ENCODE results near the gene LUM.

LUM gene

GRCh38 chr12:91143206-91143605 is 31.9 kb upstream of the LUM start:
- Histone ChIP-seq H3K79me2 (ENCODE audit: control insufficient read depth, insufficient read depth, low read length) (no peaks in the 10 kb centered on the region), H4K5ac (ENCODE audit: low read length) (no peak overlapping the region), H3K4ac (ENCODE audit: low read depth, low read length) (no peak overlapping the region), H3K56ac (ENCODE audit: low read length) (no peak overlapping the region), H2BK120ac (ENCODE audit: low read depth, low read length) (no peak overlapping the region), H3K23ac (ENCODE audit: low read length) (no peak overlapping the region), H2BK5ac (ENCODE audit: low read length) (no peak overlapping the region), H3K4me3 (ENCODE audit: low read length) (no peak overlapping the region), H2BK15ac (replicated peaks; ENCODE audit: low read depth) (no peak overlapping the region), H3K36me3 (ENCODE audit: control insufficient read depth, insufficient read depth, low read length) (no peaks in the 10 kb centered on the region), H3K27me3 (ENCODE audit: insufficient read depth, low read length, poor library complexity) (no peaks in the 10 kb centered on the region), H3K4me2 (ENCODE audit: low read length) (no peak overlapping the region), H3K27ac (ENCODE audit: low read depth, low read length) (no peak overlapping the region), H4K8ac (ENCODE audit: low read depth, low read length) (no peak overlapping the region), H2AK5ac (ENCODE audit: low read length) (no peak overlapping the region), H3K18ac (ENCODE audit: low read length) (no peak overlapping the region), H3K9ac (ENCODE audit: low read length) (no peak overlapping the region), H3K79me1 (ENCODE audit: low read length) (no peaks in the 10 kb centered on the region), H3K4me1 (ENCODE audit: control insufficient read depth, low read depth, low read length) (peaks cover 1% of the 10 kb centered on the region)
- no peak for DNase-seq
- no CpG with 5 or more reads among the region's 3 CpGs for WGBS (ENCODE audit: extremely low coverage, insufficient coverage, low lambda C conversion rate)

DNA sequence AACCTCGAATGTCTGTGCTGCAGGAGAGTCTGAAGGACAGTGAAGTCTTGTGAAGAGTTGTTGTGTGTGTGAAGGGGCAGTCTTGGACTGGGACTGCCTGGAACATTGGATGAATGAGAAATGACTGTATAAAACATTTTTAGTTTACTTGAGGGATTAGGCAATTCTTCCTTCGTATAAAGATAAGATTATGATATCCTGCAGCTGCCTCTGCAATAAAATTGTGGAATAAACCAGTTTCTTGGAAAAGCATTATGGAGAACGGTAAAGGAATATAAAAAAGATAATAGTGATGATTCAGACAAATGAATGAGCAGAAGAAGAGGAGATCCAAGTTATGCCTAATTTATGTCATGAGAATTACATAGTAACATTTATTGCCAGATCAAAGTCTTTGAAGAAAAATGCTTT is 30.9 kb upstream of the LUM start:
- Histone ChIP-seq H3K79me1 (ENCODE audit: low read length) (no peaks in the 10 kb centered on the region), H2AK5ac (ENCODE audit: low read length) (no peak overlapping the region), H3K56ac (ENCODE audit: low read length) (no peak overlapping the region), H3K79me2 (ENCODE audit: control insufficient read depth, insufficient read depth, low read length) (no peaks in the 10 kb centered on the region), H3K27me3 (ENCODE audit: insufficient read depth, low read length, poor library complexity) (no peaks in the 10 kb centered on the region), H3K9ac (ENCODE audit: low read length) (no peak overlapping the region), H3K36me3 (ENCODE audit: control insufficient read depth, insufficient read depth, low read length) (no peaks in the 10 kb centered on the region), H3K4me2 (ENCODE audit: low read length) (no peak overlapping the region), H2BK120ac (ENCODE audit: low read depth, low read length) (no peak overlapping the region), H2BK5ac (ENCODE audit: low read length) (no peak overlapping the region), H3K18ac (ENCODE audit: low read length) (no peak overlapping the region), H3K27ac (ENCODE audit: low read depth, low read length) (no peak overlapping the region), H3K4me3 (ENCODE audit: low read length) (no peak overlapping the region), H4K5ac (ENCODE audit: low read length) (no peak overlapping the region), H3K4me1 (ENCODE audit: control insufficient read depth, low read depth, low read length) (peaks cover 1% of the 10 kb centered on the region), H3K4ac (ENCODE audit: low read depth, low read length) (no peak overlapping the region), H4K8ac (ENCODE audit: low read depth, low read length) (no peak overlapping the region), H3K23ac (ENCODE audit: low read length) (no peak overlapping the region), H2BK15ac (replicated peaks; ENCODE audit: low read depth) (no peak overlapping the region)
- no peak for DNase-seq
- WGBS (ENCODE audit: extremely low coverage, insufficient coverage, low lambda C conversion rate), result no CpG with 5 or more reads among the region's 3 CpGs

DNA sequence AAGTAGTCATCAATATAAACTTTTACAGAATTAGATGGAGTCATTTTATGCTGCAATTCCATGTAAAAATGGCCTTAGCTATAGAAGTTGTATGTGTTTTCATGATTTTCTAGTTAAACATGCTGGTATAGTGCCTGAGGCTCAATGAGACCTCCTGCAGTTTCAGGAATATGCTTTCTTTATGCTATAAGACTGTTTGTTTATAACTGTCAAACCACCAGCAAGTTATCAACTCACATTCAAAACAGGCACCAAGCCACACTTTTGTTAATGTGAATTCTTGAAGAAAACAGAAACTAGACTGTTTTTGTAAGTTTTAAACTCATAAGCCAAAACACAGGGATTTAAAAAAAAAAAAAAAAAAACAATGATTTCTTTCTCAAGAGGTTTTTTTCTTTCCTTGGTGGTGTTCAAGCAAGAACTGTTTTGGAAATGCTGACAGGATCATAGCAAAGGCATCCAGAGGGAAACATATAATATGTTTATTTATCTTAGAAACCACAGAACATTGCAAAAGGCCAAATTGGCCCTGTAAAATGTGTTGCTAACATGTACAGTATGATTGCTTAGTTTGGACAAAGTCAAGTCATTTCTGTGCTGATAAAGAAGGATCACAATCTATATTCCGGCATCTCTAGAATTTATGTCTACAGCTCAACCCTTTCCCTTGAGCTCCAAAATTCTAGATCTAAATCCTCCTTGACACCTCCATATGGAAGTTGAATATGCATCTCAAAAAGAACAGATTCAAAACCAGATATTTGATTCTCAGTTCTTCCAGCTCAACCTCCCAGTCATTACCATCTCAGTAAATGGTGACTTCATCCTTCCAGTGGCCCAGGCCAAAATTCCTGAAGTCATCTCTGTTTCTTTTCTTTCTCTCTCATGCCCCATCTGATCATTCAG is 29.0 kb upstream of the LUM start:
- H2BK15ac ChIP-seq (replicated peaks; ENCODE audit: low read depth), result no peak overlapping the region
- H2BK5ac ChIP-seq (ENCODE audit: low read length), result no peak overlapping the region
- H3K4me2 ChIP-seq (ENCODE audit: low read length), result no peak overlapping the region
- H3K79me2 ChIP-seq (ENCODE audit: control insufficient read depth, insufficient read depth, low read length), result no peaks in the 10 kb centered on the region
- H3K36me3 ChIP-seq (ENCODE audit: control insufficient read depth, insufficient read depth, low read length), result no peaks in the 10 kb centered on the region
- H3K27me3 ChIP-seq (ENCODE audit: insufficient read depth, low read length, poor library complexity), result no peaks in the 10 kb centered on the region
- H3K56ac ChIP-seq (ENCODE audit: low read length), result no peak overlapping the region
- no peak overlapping the region for H3K23ac ChIP-seq (ENCODE audit: low read length)
- H4K5ac ChIP-seq (ENCODE audit: low read length), result no peak overlapping the region
- H4K8ac ChIP-seq (ENCODE audit: low read depth, low read length), result no peak overlapping the region
- H3K9ac ChIP-seq (ENCODE audit: low read length), result no peak overlapping the region
- no peak overlapping the region for H3K4ac ChIP-seq (ENCODE audit: low read depth, low read length)
- no peak for DNase-seq
- no peak overlapping the region for H3K18ac ChIP-seq (ENCODE audit: low read length)
- no CpG with 5 or more reads among the region's 1 CpG for WGBS (ENCODE audit: extremely low coverage, insufficient coverage, low lambda C conversion rate)
- peaks cover 1% of the 10 kb centered on the region for H3K4me1 ChIP-seq (ENCODE audit: control insufficient read depth, low read depth, low read length)
- no peak overlapping the region for H2BK120ac ChIP-seq (ENCODE audit: low read depth, low read length)
- H3K79me1 ChIP-seq (ENCODE audit: low read length), result no peaks in the 10 kb centered on the region
- no peak overlapping the region for H3K4me3 ChIP-seq (ENCODE audit: low read length)
- H3K27ac ChIP-seq (ENCODE audit: low read depth, low read length), result no peak overlapping the region
- no peak overlapping the region for H2AK5ac ChIP-seq (ENCODE audit: low read length)

DNA sequence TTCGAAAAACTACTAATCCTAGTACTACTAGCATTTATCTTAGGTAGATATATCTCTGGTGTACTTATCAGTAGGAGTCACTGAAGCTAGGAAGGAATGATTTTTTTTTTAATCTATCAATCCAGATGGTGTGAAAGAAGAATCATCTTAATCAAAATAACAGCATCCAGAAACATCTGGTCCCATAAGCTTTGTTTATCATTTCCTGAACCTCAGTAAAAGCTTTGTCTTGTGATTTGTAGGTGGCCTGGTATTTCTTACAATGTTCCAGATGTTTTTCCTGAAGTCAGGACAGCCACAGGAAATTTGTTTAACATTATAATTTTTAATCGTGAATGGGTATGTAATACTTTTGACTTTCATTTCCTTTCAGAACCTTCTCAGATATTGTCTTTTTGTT is 28.0 kb upstream of the LUM start:
- H3K18ac ChIP-seq (ENCODE audit: low read length), result no peak overlapping the region
- no peak overlapping the region for H4K5ac ChIP-seq (ENCODE audit: low read length)
- peak; percentile 38 for DNase-seq
- no peaks in the 10 kb centered on the region for H3K36me3 ChIP-seq (ENCODE audit: control insufficient read depth, insufficient read depth, low read length)
- H3K4ac ChIP-seq (ENCODE audit: low read depth, low read length), result no peak overlapping the region
- no peaks in the 10 kb centered on the region for H3K27me3 ChIP-seq (ENCODE audit: insufficient read depth, low read length, poor library complexity)
- no peak overlapping the region for H2AK5ac ChIP-seq (ENCODE audit: low read length)
- H2BK120ac ChIP-seq (ENCODE audit: low read depth, low read length), result no peak overlapping the region
- no peak overlapping the region for H2BK15ac ChIP-seq (replicated peaks; ENCODE audit: low read depth)
- H3K79me1 ChIP-seq (ENCODE audit: low read length), result no peaks in the 10 kb centered on the region
- no peak overlapping the region for H3K4me3 ChIP-seq (ENCODE audit: low read length)
- H3K23ac ChIP-seq (ENCODE audit: low read length), result no peak overlapping the region
- H4K8ac ChIP-seq (ENCODE audit: low read depth, low read length), result no peak overlapping the region
- H3K79me2 ChIP-seq (ENCODE audit: control insufficient read depth, insufficient read depth, low read length), result no peaks in the 10 kb centered on the region
- no peak overlapping the region for H3K9ac ChIP-seq (ENCODE audit: low read length)
- H2BK5ac ChIP-seq (ENCODE audit: low read length), result no peak overlapping the region
- H3K4me2 ChIP-seq (ENCODE audit: low read length), result no peak overlapping the region
- no CpG with 5 or more reads among the region's 2 CpGs for WGBS (ENCODE audit: extremely low coverage, insufficient coverage, low lambda C conversion rate)
- H3K4me1 ChIP-seq (ENCODE audit: control insufficient read depth, low read depth, low read length), result peaks cover 1% of the 10 kb centered on the region
- no peak overlapping the region for H3K27ac ChIP-seq (ENCODE audit: low read depth, low read length)
- H3K56ac ChIP-seq (ENCODE audit: low read length), result no peak overlapping the region

GRCh38 chr12:91138337-91138920 is 27.1 kb upstream of the LUM start:
- no peak overlapping the region for H3K9ac ChIP-seq (ENCODE audit: low read length)
- no peak overlapping the region for H2AK5ac ChIP-seq (ENCODE audit: low read length)
- H3K4ac ChIP-seq (ENCODE audit: low read depth, low read length), result no peak overlapping the region
- no peak overlapping the region for H4K5ac ChIP-seq (ENCODE audit: low read length)
- no CpG with 5 or more reads among the region's 1 CpG for WGBS (ENCODE audit: extremely low coverage, insufficient coverage, low lambda C conversion rate)
- peak; percentile 30 for DNase-seq
- H3K79me1 ChIP-seq (ENCODE audit: low read length), result no peaks in the 10 kb centered on the region
- no peak overlapping the region for H2BK5ac ChIP-seq (ENCODE audit: low read length)
- H3K4me3 ChIP-seq (ENCODE audit: low read length), result no peak overlapping the region
- H3K4me1 ChIP-seq (ENCODE audit: control insufficient read depth, low read depth, low read length), result peaks cover 1% of the 10 kb centered on the region
- H3K27ac ChIP-seq (ENCODE audit: low read depth, low read length), result no peak overlapping the region
- peak overlapping the region; percentile 78 for H3K56ac ChIP-seq (ENCODE audit: low read length)
- H2BK15ac ChIP-seq (replicated peaks; ENCODE audit: low read depth), result no peak overlapping the region
- peak overlapping the region; percentile 13 for H3K18ac ChIP-seq (ENCODE audit: low read length)
- H3K23ac ChIP-seq (ENCODE audit: low read length), result no peak overlapping the region
- no peaks in the 10 kb centered on the region for H3K36me3 ChIP-seq (ENCODE audit: control insufficient read depth, insufficient read depth, low read length)
- no peaks in the 10 kb centered on the region for H3K79me2 ChIP-seq (ENCODE audit: control insufficient read depth, insufficient read depth, low read length)
- H4K8ac ChIP-seq (ENCODE audit: low read depth, low read length), result no peak overlapping the region
- no peak overlapping the region for H2BK120ac ChIP-seq (ENCODE audit: low read depth, low read length)
- no peaks in the 10 kb centered on the region for H3K27me3 ChIP-seq (ENCODE audit: insufficient read depth, low read length, poor library complexity)
- H3K4me2 ChIP-seq (ENCODE audit: low read length), result no peak overlapping the region

Measured in mesendoderm (in vitro differentiated cells).